ENCODE data around the gene HS6ST3.

HS6ST3 gene

GRCh38 chr13:96193728-96194310 is 103.9 kb downstream of the HS6ST3 start:
- no peak overlapping the region for H3K4me3 ChIP-seq (ENCODE audit: control insufficient read depth, low read depth, low read length)
- TF ChIP-seq CTCF (IDR thresholded peaks at IDR 0.05; ENCODE audit: control insufficient read depth, insufficient read depth, low read depth, low read length, missing control alignments): no peak
- no peak for DNase-seq (ENCODE audit: low read depth)

- H3K4me3 ChIP-seq (ENCODE audit: control insufficient read depth, low read depth, low read length): no peak overlapping the region
- no peak for DNase-seq (ENCODE audit: low read depth)
- TF ChIP-seq CTCF (IDR thresholded peaks at IDR 0.05; ENCODE audit: control insufficient read depth, insufficient read depth, low read depth, low read length, missing control alignments): no peak
These were observed 108.1 kb downstream of the HS6ST3 start for GRCh38 chr13:96198038-96198437.

GRCh38 chr13:96199315-96199714 is 109.4 kb downstream of the HS6ST3 start:
- H3K4me3 ChIP-seq (ENCODE audit: control insufficient read depth, low read depth, low read length): no peak overlapping the region
- TF ChIP-seq CTCF (IDR thresholded peaks at IDR 0.05; ENCODE audit: control insufficient read depth, insufficient read depth, low read depth, low read length, missing control alignments): no peak
- no peak for DNase-seq (ENCODE audit: low read depth)

- TF ChIP-seq CTCF (IDR thresholded peaks at IDR 0.05; ENCODE audit: control insufficient read depth, insufficient read depth, low read depth, low read length, missing control alignments): no peak
- DNase-seq (ENCODE audit: low read depth): no peak
- no peak overlapping the region for H3K4me3 ChIP-seq (ENCODE audit: control insufficient read depth, low read depth, low read length)
These were observed 110.9 kb downstream of the HS6ST3 start for GRCh38 chr13:96200810-96201209.

GRCh38 chr13:96202315-96202714 is 112.4 kb downstream of the HS6ST3 start:
- H3K4me3 ChIP-seq (ENCODE audit: control insufficient read depth, low read depth, low read length): no peak overlapping the region
- no peak for DNase-seq (ENCODE audit: low read depth)
- TF ChIP-seq CTCF (IDR thresholded peaks at IDR 0.05; ENCODE audit: control insufficient read depth, insufficient read depth, low read depth, low read length, missing control alignments): no peak

GRCh38 chr13:96203471-96203870 is 113.6 kb downstream of the HS6ST3 start:
- no peak for DNase-seq (ENCODE audit: low read depth)
- no peak overlapping the region for H3K4me3 ChIP-seq (ENCODE audit: control insufficient read depth, low read depth, low read length)
- TF ChIP-seq CTCF (IDR thresholded peaks at IDR 0.05; ENCODE audit: control insufficient read depth, insufficient read depth, low read depth, low read length, missing control alignments): no peak
